Amniotic stem cell (primary cell): ENCODE results near the gene EFNB1.
A peak's percentile ranks its signal among the peaks of the same experiment; 100 is the strongest.

Experiments
- DNase-seq: peaks from one replicate; lab custom pipeline; 2025; lab: John Stamatoyannopoulos, UW

Gene EFNB1

GRCh38 chrX:68827848-68828624 is 785 bp upstream of the EFNB1 start:
- peak; percentile 13 for DNase-seq

- no peak for DNase-seq
These were observed 979 bp downstream of the EFNB1 start for GRCh38 chrX:68829582-68830418.

- no peak for DNase-seq
These were observed 1.9 kb downstream of the EFNB1 start for GRCh38 chrX:68830419-68831404.

- DNase-seq: no peak
These were observed 2.7 kb downstream of the EFNB1 start for GRCh38 chrX:68831405-68832100.

GRCh38 chrX:68832101-68832416 is 3.2 kb downstream of the EFNB1 start:
- DNase-seq: peak; percentile 35

GRCh38 chrX:68832516-68833447 is 4.0 kb downstream of the EFNB1 start:
- no peak for DNase-seq

GRCh38 chrX:68833448-68833805 is 4.6 kb downstream of the EFNB1 start:
- no peak for DNase-seq

GRCh38 chrX:68833855-68834331 is 5.1 kb downstream of the EFNB1 start:
- no peak for DNase-seq

- no peak for DNase-seq
These were observed 5.7 kb downstream of the EFNB1 start for GRCh38 chrX:68834371-68835103.

GRCh38 chrX:68835104-68835442 is 6.3 kb downstream of the EFNB1 start:
- no peak for DNase-seq

- no peak for DNase-seq
These were observed 6.6 kb downstream of the EFNB1 start for GRCh38 chrX:68835468-68835867.

GRCh38 chrX:68837119-68837518 is 8.3 kb downstream of the EFNB1 start:
- DNase-seq: no peak

- DNase-seq: no peak
These were observed 9.7 kb downstream of the EFNB1 start for GRCh38 chrX:68838571-68838910.

- DNase-seq: no peak
These were observed 10.9 kb downstream of the EFNB1 start for GRCh38 chrX:68839771-68840170.

GRCh38 chrX:68840256-68840655 is 11.4 kb downstream of the EFNB1 start:
- DNase-seq: no peak

GRCh38 chrX:68841251-68842049 is 12.6 kb downstream of the EFNB1 start:
- DNase-seq: no peak

- no peak for DNase-seq
These were observed 13.5 kb downstream of the EFNB1 start for GRCh38 chrX:68842351-68842750.

- no peak for DNase-seq
These were observed 14.2 kb downstream of the EFNB1 start for GRCh38 chrX:68842781-68843581.
